Measurements from ENCODE around the gene MAD1L1.
"Not testable (repeated sequence)": the region's sequence is repeated elsewhere in the genome, so short reads cannot be mapped to it uniquely, and the experiment has no call there.

MAD1L1 gene

GRCh38 chr7:2232766-2233520 is at the start of gene MAD1L1:
TSS of gene MAD1L1 (minus strand) at chr7:2232945. CDS start at chr7:2230133, 2,812 bp downstream.
- peak; percentile 85 for DNase-seq

GRCh38 chr7:2282185-2282751 is 49.5 kb upstream of the MAD1L1 start:
- no peak for DNase-seq

- no peak for DNase-seq
Observed at GRCh38 chr7:2281541-2281940, 48.8 kb upstream of the MAD1L1 start.

GRCh38 chr7:2280424-2280823 is 47.7 kb upstream of the MAD1L1 start:
- no peak for DNase-seq

GRCh38 chr7:2279896-2280295 is 47.2 kb upstream of the MAD1L1 start:
- DNase-seq, result no peak

GRCh38 chr7:2278026-2278425 is 45.3 kb upstream of the MAD1L1 start:
- no peak for DNase-seq

GRCh38 chr7:2276107-2276506 is 43.4 kb upstream of the MAD1L1 start:
- DNase-seq, result no peak

GRCh38 chr7:2275101-2275500 is 42.4 kb upstream of the MAD1L1 start:
- DNase-seq, result no peak

- DNase-seq, result no peak
Observed at GRCh38 chr7:2274666-2275065, 41.9 kb upstream of the MAD1L1 start.

- DNase-seq, result no peak
Observed at GRCh38 chr7:2273866-2274265, 41.1 kb upstream of the MAD1L1 start.

- DNase-seq, result no peak
Observed at GRCh38 chr7:2272031-2272430, 39.3 kb upstream of the MAD1L1 start.

- no peak for DNase-seq
Observed at GRCh38 chr7:2271273-2272026, 38.7 kb upstream of the MAD1L1 start.

GRCh38 chr7:2270495-2270894 is 37.8 kb upstream of the MAD1L1 start:
- no peak for DNase-seq

GRCh38 chr7:2269991-2270460 is 37.3 kb upstream of the MAD1L1 start:
- DNase-seq, result no peak

GRCh38 chr7:2269089-2269990 is 36.6 kb upstream of the MAD1L1 start:
- DNase-seq, result not testable (repeated sequence)

GRCh38 chr7:2266911-2267310 is 34.2 kb upstream of the MAD1L1 start:
- no peak for DNase-seq

GRCh38 chr7:2264158-2264557 is 31.4 kb upstream of the MAD1L1 start:
- no peak for DNase-seq

GRCh38 chr7:2263176-2263575 is 30.4 kb upstream of the MAD1L1 start:
- no peak for DNase-seq

GRCh38 chr7:2261611-2262010 is 28.9 kb upstream of the MAD1L1 start:
- no peak for DNase-seq

- DNase-seq, result no peak
Observed at GRCh38 chr7:2260820-2261219, 28.1 kb upstream of the MAD1L1 start.

- DNase-seq, result no peak
Observed at GRCh38 chr7:2259480-2259879, 26.7 kb upstream of the MAD1L1 start.

GRCh38 chr7:2258661-2259365 is 26.1 kb upstream of the MAD1L1 start:
- no peak for DNase-seq

All from activated gamma-delta T cell treated with Interleukin-2 at 50 U/mL for 16 hours (primary cell).